GM21825 (cell line): Measurements from ENCODE around the gene BET1.
"Not testable (repeated sequence)": the region's sequence is repeated elsewhere in the genome, so short reads cannot be mapped to it uniquely, and the experiment has no call there.

Source experiments
- ATAC-seq: cut with Tn5 transposase; IDR thresholded peaks from one replicate; pipeline ENCODE4 v1.9.1; 2021; ENCODE audit warnings: mild to moderate bottlenecking, moderate library complexity; ENCODE audit not compliant: unreplicated experiment

The BET1 gene, protein sequence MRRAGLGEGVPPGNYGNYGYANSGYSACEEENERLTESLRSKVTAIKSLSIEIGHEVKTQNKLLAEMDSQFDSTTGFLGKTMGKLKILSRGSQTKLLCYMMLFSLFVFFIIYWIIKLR

GRCh38 chr7:94004024-94004951 is at the start of gene BET1:
BET1 (minus strand) TSS chr7:94004355; CDS start chr7:94004216, 139 bp downstream.
- peak; percentile 97 for ATAC-seq

DNA sequence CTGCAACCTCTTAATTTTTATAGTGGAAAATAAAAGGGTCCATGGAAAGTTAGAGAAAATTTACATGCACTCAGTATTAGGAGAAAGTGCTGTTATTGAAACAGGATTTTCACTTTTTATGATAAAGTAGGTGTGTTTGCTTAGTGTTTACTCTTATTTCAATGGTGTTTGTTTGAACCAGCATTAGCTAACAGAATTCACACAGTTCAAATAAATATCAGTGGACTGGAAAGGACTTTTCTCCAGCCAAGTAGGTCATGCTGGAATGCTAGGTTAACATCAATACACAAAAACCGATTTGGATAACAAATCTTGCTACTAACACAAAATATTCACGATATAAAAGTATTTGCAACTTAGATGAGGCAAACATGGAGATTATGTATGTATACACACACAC is 49.4 kb upstream of the BET1 start:
- ATAC-seq = no peak

GRCh38 chr7:94052398-94053180 is 48.4 kb upstream of the BET1 start:
- ATAC-seq = peak; percentile 49

- peak; percentile 89 for ATAC-seq
Observed at GRCh38 chr7:94050046-94050445, 45.9 kb upstream of the BET1 start.

DNA sequence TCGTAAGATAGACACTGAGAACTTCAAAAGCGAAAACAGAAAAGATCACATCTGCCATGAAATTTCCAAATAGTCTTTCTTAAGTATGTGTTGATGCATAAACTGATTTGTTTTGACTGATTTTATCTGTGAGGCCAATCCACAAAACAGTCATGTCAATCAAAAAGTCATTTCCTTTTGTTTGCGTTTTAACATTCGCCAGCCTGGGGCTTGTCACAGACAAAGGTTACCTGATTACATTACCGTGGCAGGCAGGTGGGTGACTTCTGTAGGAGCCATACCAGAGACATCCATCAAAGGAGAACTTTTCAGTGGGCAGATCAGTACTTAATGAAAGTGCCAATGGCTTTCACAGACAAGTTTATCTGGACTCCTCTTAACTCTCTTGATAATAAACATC is 45.5 kb upstream of the BET1 start:
- ATAC-seq = peak; percentile 11

- ATAC-seq = no peak
Observed at GRCh38 chr7:94048755-94049154, 44.6 kb upstream of the BET1 start.

- no peak for ATAC-seq
Observed at GRCh38 chr7:94047956-94048355, 43.8 kb upstream of the BET1 start.

DNA sequence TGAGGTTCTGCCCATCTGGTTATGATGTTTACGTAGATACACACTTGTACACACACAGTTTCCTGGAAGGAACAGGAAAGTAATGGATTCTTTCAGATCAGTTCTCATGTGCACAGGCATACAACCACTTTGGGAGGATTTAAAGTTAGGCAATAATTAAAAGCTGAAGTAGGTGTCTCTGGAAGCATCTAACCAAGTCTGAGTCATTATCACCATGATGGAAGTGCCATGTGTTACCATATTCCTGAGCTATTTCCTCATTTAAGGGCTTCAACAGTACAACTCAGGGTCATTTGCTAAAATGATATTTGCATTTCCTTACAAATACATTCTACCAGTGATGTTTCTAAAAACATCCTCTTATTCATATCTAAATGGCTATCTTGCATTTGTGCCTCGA is 41.4 kb upstream of the BET1 start:
- ATAC-seq = no peak

- no peak for ATAC-seq
Observed at GRCh38 chr7:94044806-94045205, 40.7 kb upstream of the BET1 start.

DNA sequence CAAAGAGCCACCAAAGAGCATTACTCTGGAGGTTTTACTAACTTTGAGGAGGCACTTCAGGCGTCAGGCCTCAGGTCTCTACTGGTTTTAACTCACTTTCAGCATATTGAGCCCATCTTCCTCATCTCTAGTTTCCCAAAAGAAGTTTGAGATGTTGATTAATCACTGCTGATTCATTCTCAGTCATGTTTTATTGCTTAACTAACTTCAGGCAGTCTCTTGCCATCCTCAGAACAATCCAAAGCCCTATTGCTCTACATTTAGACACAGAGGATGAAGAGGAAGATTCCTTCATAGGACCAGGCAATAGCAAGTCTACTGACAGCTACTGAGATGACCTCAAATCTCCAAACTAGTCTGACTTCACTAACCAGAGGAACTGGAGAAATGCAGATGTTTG is 39.1 kb upstream of the BET1 start:
- ATAC-seq = no peak

DNA sequence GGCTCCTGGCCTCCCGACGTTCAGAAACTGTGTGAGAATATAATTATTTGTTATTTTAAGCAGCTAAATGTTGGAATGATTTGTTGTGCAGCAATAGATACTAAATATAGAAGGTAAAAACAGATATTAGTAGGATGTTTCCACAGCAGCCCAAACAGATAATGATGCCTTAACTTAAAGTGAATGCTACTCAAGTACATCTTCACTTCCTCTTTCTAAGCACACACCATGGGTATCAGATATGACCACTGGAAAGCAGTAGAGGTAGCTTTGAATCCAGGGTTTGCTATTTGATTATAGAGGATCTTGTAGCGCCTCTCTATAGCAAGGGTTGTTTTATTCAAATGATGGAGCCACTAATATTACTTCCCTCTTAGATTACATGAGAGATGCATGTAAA is 38.2 kb upstream of the BET1 start:
- peak; percentile 73 for ATAC-seq

- ATAC-seq = no peak
Observed at GRCh38 chr7:94041529-94041928, 37.4 kb upstream of the BET1 start.

GRCh38 chr7:94040254-94040653 is 36.1 kb upstream of the BET1 start:
- no peak for ATAC-seq

DNA sequence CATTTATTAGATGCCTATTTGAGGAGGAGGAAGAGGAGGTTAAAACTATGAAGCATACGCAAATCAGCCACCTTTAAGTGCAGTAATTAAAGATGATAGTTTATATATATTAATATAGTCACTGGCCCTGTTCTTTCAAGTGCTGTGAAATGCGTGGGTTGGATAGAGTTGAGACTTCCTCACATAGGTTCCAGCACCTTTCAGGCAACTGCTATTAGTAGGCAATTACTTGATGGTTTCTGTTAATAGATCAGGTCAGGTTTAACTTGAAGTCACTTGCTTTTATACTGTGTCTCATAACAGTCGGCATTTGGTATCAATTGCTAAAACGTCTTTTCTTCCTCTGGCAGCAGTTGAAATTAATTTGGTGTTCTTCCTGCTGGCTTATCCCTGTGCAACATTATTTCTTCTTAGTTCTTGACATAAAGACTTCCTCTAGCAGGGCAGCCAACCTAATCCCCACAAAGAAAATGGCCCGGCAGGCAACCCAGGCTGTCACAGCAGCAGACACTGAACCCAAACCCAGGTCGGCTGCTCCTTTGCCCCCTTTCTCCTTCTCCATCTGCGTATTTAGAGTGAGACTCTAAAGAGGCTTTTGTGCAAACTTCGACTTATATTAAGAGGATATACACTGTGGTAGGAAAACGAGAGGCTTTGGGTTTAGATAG is 35.3 kb upstream of the BET1 start:
- no peak for ATAC-seq

- no peak for ATAC-seq
Observed at GRCh38 chr7:94031865-94032264, 27.7 kb upstream of the BET1 start.

DNA sequence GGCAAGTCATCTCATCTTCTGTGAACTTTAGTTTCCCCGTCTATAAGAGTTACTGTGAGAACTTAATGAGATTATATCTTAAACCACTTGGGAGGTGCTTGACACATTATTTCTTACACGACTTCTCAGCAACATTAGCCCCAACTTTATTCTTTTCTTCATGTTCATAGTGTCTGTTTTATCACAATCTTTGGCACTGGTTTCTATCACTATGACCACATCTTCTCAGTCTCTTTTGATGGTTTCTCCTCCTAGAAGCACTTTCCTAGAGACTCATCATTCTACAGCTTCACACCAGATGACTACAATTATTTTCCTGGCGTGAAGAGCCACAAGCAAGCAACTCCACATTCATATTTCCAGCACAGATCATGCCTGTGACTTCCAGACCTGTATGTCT is 26.5 kb upstream of the BET1 start:
- ATAC-seq = no peak

DNA sequence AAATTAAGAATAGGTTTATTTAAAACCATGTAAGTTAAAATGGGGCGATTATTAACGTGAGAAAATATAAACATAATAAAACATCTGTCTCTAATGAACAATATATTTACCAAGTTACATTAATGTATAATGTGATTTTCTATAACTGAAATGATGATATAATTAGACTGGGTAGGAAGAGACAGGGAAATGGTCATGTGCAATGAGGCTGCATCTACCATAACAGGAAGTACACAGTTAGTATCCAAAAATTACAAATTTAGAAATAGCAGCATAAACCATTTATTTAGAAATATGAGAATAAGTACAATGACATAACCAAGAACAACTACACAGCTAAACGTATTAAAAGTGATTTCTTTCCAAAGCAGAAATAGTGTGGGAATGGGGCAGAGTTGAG is 25.8 kb upstream of the BET1 start:
- no peak for ATAC-seq

DNA sequence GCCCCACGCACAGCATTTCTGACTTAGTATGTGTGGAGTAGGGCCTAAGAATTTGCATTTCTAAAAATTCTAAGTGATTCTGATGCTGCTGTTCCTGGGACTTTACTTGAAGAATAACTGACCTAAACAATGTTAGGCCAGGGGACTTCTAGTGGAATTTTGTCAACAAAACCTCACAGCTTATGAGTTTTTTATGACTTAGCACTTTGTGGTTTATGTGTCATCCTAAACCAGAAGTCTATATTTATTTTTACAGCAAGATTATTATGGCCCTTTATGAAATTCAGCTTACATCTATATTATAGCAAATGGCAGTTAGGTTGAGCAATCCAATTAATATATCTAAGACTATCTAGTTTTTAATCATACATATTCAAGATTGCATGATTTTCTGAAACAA is 24.6 kb upstream of the BET1 start:
- no peak for ATAC-seq

DNA sequence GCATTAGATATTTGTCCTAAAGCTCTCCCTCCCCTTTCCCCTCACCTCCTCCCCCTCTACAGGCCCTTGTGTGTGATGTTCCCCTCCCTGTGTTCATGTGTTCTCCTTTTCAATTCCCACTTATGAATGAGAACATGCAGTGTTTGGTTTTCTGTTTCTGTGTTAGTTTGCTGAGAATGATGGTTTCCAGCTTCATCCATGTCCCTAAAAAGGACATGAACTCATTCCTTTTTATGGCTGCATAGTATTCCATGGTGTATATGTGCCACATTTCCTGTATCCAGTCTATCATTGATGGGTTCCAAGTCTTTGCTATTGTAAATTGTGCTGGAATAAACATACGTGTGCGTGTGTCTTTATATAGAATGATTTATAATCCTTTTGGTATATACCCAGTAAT is 22.5 kb upstream of the BET1 start:
- ATAC-seq = not testable (repeated sequence)

- no peak for ATAC-seq
Observed at GRCh38 chr7:94022550-94022949, 18.4 kb upstream of the BET1 start.

DNA sequence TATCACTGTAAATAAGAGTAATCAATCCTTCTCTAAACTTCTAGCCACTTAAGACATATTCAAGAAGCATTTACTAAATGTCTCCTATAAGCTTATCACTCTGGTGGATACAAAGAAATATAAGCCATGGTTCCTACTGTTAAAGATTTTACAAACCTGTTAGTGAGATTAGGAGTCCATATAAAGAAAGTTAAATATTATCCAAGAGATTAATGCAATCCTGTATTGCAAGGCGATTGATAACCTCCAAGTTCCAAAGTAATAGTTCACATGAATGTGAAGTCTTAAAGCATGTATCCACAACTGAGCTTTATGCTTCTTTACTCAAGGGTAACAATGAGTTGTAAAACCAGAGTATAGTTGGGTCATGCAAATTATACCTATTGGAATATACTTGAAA is 12.6 kb upstream of the BET1 start:
- no peak for ATAC-seq
